Astrocyte (in vitro differentiated cells and primary cell): Measurements from ENCODE around the gene CDK6. TPM values are rescaled to one million over a fixed set of nuclear protein-coding genes. Genes with fewer than 3 reads are reported as not detected.

ENCODE experiments used
- DNase-seq: peaks from one replicate; pipeline ENCODE4 v3.0.0-alpha.2; 2010; ENCODE audit warnings: low read depth
- FAIRE-seq: peaks from 2 replicates; lab custom pipeline; 2011; peaks lifted over from hg19 to GRCh38; lab: Jason Lieb, UNC
- H2AFZ ChIP-seq: 2 replicates; pipeline ENCODE4 v1.6.0; 2012; ENCODE audit warnings: low read depth, low read length, inconsistent platforms
- H3K27ac ChIP-seq: 2 replicates; pipeline ENCODE4 v1.5.1; 2011; ENCODE audit warnings: low read depth, low read length, inconsistent platforms
- H3K27me3 ChIP-seq: 2 replicates; pipeline ENCODE4 v1.6.0; 2011; ENCODE audit warnings: low read length, inconsistent platforms; ENCODE audit not compliant: insufficient read depth
- H3K36me3 ChIP-seq: 2 replicates; pipeline ENCODE4 v1.5.1; 2011; ENCODE audit warnings: low read length, inconsistent platforms; ENCODE audit not compliant: insufficient read depth
- H3K4me1 ChIP-seq: 2 replicates; pipeline ENCODE4 v1.5.1; 2011; ENCODE audit warnings: low read length, inconsistent platforms; ENCODE audit not compliant: insufficient read depth
- H3K4me2 ChIP-seq: 2 replicates; pipeline ENCODE4 v1.6.0; 2012; ENCODE audit warnings: low read length, inconsistent platforms
- H3K4me3 ChIP-seq: 2 replicates; pipeline ENCODE4 v1.5.1; 2011; ENCODE audit warnings: low read depth, mild to moderate bottlenecking, low read length, inconsistent platforms; ENCODE audit not compliant: insufficient read depth
- H3K79me2 ChIP-seq: 2 replicates; pipeline ENCODE4 v1.6.0; 2012; ENCODE audit warnings: mild to moderate bottlenecking, low read length, inconsistent platforms; ENCODE audit not compliant: insufficient read depth
- H3K9ac ChIP-seq: 2 replicates; pipeline ENCODE4 v1.6.0; 2012; ENCODE audit warnings: mild to moderate bottlenecking, low read length, inconsistent platforms
- H3K9me3 ChIP-seq: 2 replicates; pipeline ENCODE4 v1.5.1; 2012; ENCODE audit warnings: low read depth, mild to moderate bottlenecking, low read length, inconsistent platforms; ENCODE audit not compliant: insufficient read depth
- H4K20me1 ChIP-seq: 2 replicates; pipeline ENCODE4 v1.6.0; 2012; ENCODE audit warnings: low read length, inconsistent platforms; ENCODE audit not compliant: insufficient read depth
- H3K27ac Mint-ChIP-seq: one replicate; pipeline ENCODE4 v1.8.0; 2021; ENCODE audit warnings: mild to moderate bottlenecking, mixed read lengths; ENCODE audit not compliant: unreplicated experiment
- H3K27me3 Mint-ChIP-seq: one replicate; pipeline ENCODE4 v1.8.0; 2021; ENCODE audit warnings: low read depth, mixed read lengths; ENCODE audit not compliant: unreplicated experiment
- H3K36me3 Mint-ChIP-seq: one replicate; pipeline ENCODE4 v1.8.0; 2021; ENCODE audit warnings: low read depth, mixed read lengths; ENCODE audit not compliant: unreplicated experiment
- H3K4me1 Mint-ChIP-seq: one replicate; pipeline ENCODE4 v1.8.0; 2021; ENCODE audit warnings: low read depth, mixed read lengths; ENCODE audit not compliant: unreplicated experiment
- H3K4me3 Mint-ChIP-seq: one replicate; pipeline ENCODE4 v1.8.0; 2021; ENCODE audit warnings: mild to moderate bottlenecking, moderate library complexity, mixed read lengths; ENCODE audit not compliant: unreplicated experiment
- H3K9me3 Mint-ChIP-seq: one replicate; pipeline ENCODE4 v1.8.0; 2021; ENCODE audit warnings: mild to moderate bottlenecking, mixed read lengths; ENCODE audit not compliant: unreplicated experiment
- CTCF ChIP-seq: IDR thresholded peaks from 2 replicates; pipeline ENCODE4 v1.5.1; 2011; ENCODE audit warnings: low read depth, mild to moderate bottlenecking, inconsistent platforms, low read length, moderate library complexity; ENCODE audit not compliant: insufficient read depth
- EZH2 ChIP-seq: IDR thresholded peaks from 2 replicates; pipeline ENCODE4 v1.6.1; 2012; ENCODE audit warnings: mild to moderate bottlenecking, low read length, inconsistent platforms; ENCODE audit not compliant: insufficient read depth
- total RNA-seq: library from RNA; stranded (reverse); gene quantifications from 2 replicates; pipeline ENCODE4 v1.2.1, GENCODE V29; 2021

CDK6 gene
- total RNA-seq, 1 donor from 2014 or later, result 160 TPM

- no peaks in the 10 kb centered on the region for H3K9me3 ChIP-seq
- Mint-ChIP-seq H3K9me3 (no peaks in the 10 kb centered on the region), H3K36me3 (peaks cover 16% of the 10 kb centered on the region), H3K27me3 (no peaks in the 10 kb centered on the region), H3K4me1 (peaks cover 15% of the 10 kb centered on the region), H3K27ac (no peak overlapping the region), H3K4me3 (no peak overlapping the region)
- peaks cover 54% of the 10 kb centered on the region for H3K36me3 ChIP-seq
- DNase-seq (no peak), FAIRE-seq (no peak)
- H2AFZ ChIP-seq, result no peak overlapping the region
- peaks cover 14% of the 10 kb centered on the region for H4K20me1 ChIP-seq
- H3K27me3 ChIP-seq, result no peaks in the 10 kb centered on the region
- H3K79me2 ChIP-seq, result peaks cover 10% of the 10 kb centered on the region
- TF ChIP-seq EZH2, result no peak
- no peak for TF ChIP-seq CTCF
- H3K4me3 ChIP-seq, result no peak overlapping the region
- no peak overlapping the region for H3K27ac ChIP-seq
- peaks cover 9% of the 10 kb centered on the region for H3K4me1 ChIP-seq
- no peak overlapping the region for H3K9ac ChIP-seq
- no peak overlapping the region for H3K4me2 ChIP-seq
Observed at GRCh38 chr7:92615861-92616260, 220.5 kb downstream of the CDK6 start.

GRCh38 chr7:92614660-92615174 lies 221.7 kb downstream of the CDK6 start:
- H3K36me3 ChIP-seq, result peaks cover 54% of the 10 kb centered on the region
- H3K27ac ChIP-seq, result no peak overlapping the region
- H3K27ac Mint-ChIP-seq, result peak overlapping the region; percentile 59

More at GRCh38 chr7:92614660-92615174, 221.7 kb downstream of the CDK6 start:
- FAIRE-seq, result no peak
- Histone ChIP-seq H3K9me3 (no peaks in the 10 kb centered on the region), H4K20me1 (peaks cover 9% of the 10 kb centered on the region), H3K27me3 (no peaks in the 10 kb centered on the region), H3K4me3 (no peak overlapping the region), H3K4me2 (no peak overlapping the region), H2AFZ (no peak overlapping the region), H3K9ac (no peak overlapping the region), H3K79me2 (peaks cover 5% of the 10 kb centered on the region), H3K4me1 (peaks cover 8% of the 10 kb centered on the region)
- TF ChIP-seq CTCF, result no peak
- no peak for DNase-seq
- Mint-ChIP-seq H3K4me1 (peaks cover 14% of the 10 kb centered on the region), H3K9me3 (no peaks in the 10 kb centered on the region), H3K4me3 (no peak overlapping the region), H3K36me3 (peaks cover 16% of the 10 kb centered on the region), H3K27me3 (no peaks in the 10 kb centered on the region)
